IMR-90 (cell line): ENCODE measurements around the gene FAM227B. TPM values are rescaled to one million over a fixed set of nuclear protein-coding genes. Genes with fewer than 3 reads are reported as not detected.

Experiments
- ATAC-seq: fragments of 200-7000 bp; cut with Tn5 transposase; 2 replicates; pipeline ENCODE4 v1.9.1; 2020; ENCODE audit warnings: low read depth, mild to moderate bottlenecking, moderate library complexity
- BruUV-seq: library from RNA; stranded (reverse); fragments of 400-500 nt; replicated peaks from 2 replicates; lab custom pipeline; 2021; lab: Mats Ljungman, UMichigan
- CTCF ChIA-PET: fragments of 300-600 bp; formaldehyde crosslinking; extraction: SDS; loops from one replicate; lab custom pipeline; 2021; ENCODE audit warnings: antibody characterized with exemption; lab: Yijun Ruan, JAX
- POLR2A ChIA-PET: fragments of 300-600 bp; sonication (Branson Sonifier 250); formaldehyde crosslinking; loops from one replicate; lab custom pipeline; 2022; ENCODE audit warnings: antibody characterized with exemption; ENCODE audit not compliant: unreplicated experiment; lab: Charles Lee
- DNase-seq: peaks from one replicate; pipeline ENCODE4 v3.0.0; 2013
- H2AFZ ChIP-seq: replicated peaks from 2 replicates; pipeline ENCODE3; 2013; ENCODE audit warnings: low read length, mild to moderate bottlenecking; ENCODE audit not compliant: poor library complexity
- H2AK5ac ChIP-seq: 2 replicates; pipeline ENCODE4 v1.6.1; 2013; ENCODE audit warnings: low read depth, low read length, inconsistent platforms
- H2AK9ac ChIP-seq: replicated peaks from 2 replicates; pipeline ENCODE3; 2013; ENCODE audit warnings: mild to moderate bottlenecking, low read depth, low read length, moderate library complexity; ENCODE audit not compliant: poor library complexity
- H2BK120ac ChIP-seq: 2 replicates; pipeline ENCODE4 v1.6.1; 2013; ENCODE audit warnings: low read depth, low read length, inconsistent platforms
- H2BK15ac ChIP-seq: 3 replicates; pipeline ENCODE4 v1.6.1; 2013; ENCODE audit warnings: low read depth, low read length, inconsistent platforms
- H2BK20ac ChIP-seq: 2 replicates; pipeline ENCODE4 v1.6.1; 2013; ENCODE audit warnings: low read depth, mild to moderate bottlenecking, inconsistent platforms, low read length, moderate library complexity
- H2BK5ac ChIP-seq: 2 replicates; pipeline ENCODE4 v1.6.1; 2013; ENCODE audit warnings: mild to moderate bottlenecking, low read depth, low read length, inconsistent platforms; ENCODE audit not compliant: poor library complexity, severe bottlenecking
- H3K14ac ChIP-seq: replicated peaks from 2 replicates; pipeline ENCODE4 v1.6.1; 2013; ENCODE audit warnings: low read depth, low read length, inconsistent platforms
- H3K18ac ChIP-seq: 2 replicates; pipeline ENCODE4 v1.6.1; 2013; ENCODE audit warnings: low read depth, low read length, control low read depth
- H3K23ac ChIP-seq: 2 replicates; pipeline ENCODE4 v1.6.1; 2013; ENCODE audit warnings: low read depth, low read length, inconsistent platforms
- H3K27ac ChIP-seq: 2 replicates; pipeline ENCODE4 v1.5.1; 2013; ENCODE audit warnings: mild to moderate bottlenecking, control low read depth, low read length; ENCODE audit not compliant: insufficient read depth
- H3K27me3 ChIP-seq: 2 replicates; pipeline ENCODE4 v1.6.1; 2013; ENCODE audit warnings: low read length; ENCODE audit not compliant: control insufficient read depth, insufficient read depth
- H3K36me3 ChIP-seq: 2 replicates; pipeline ENCODE4 v1.6.1; 2013; ENCODE audit warnings: low read length, mixed read lengths; ENCODE audit not compliant: control insufficient read depth, insufficient read depth
- H3K4ac ChIP-seq: 2 replicates; pipeline ENCODE4 v1.6.1; 2013; ENCODE audit warnings: low read depth, low read length, inconsistent platforms
- H3K4me1 ChIP-seq: 2 replicates; pipeline ENCODE4 v1.6.1; 2013; ENCODE audit warnings: low read length, mixed read lengths; ENCODE audit not compliant: control insufficient read depth, insufficient read depth
- H3K4me2 ChIP-seq: 2 replicates; pipeline ENCODE4 v1.6.1; 2013; ENCODE audit warnings: low read depth, mild to moderate bottlenecking, control low read depth, low read length, moderate library complexity
- H3K4me3 ChIP-seq: 2 replicates; pipeline ENCODE4 v1.5.1; 2013; ENCODE audit warnings: low read depth, mild to moderate bottlenecking, control low read depth, low read length, moderate library complexity; ENCODE audit not compliant: insufficient read depth
- H3K56ac ChIP-seq: 2 replicates; pipeline ENCODE4 v1.6.1; 2013; ENCODE audit warnings: low read length, inconsistent platforms; ENCODE audit not compliant: insufficient read depth; ENCODE audit errors: extremely low read depth
- H3K79me1 ChIP-seq, 2 experiments: 2 replicates each; pipeline ENCODE4 v1.6.1; 2013; ENCODE audit warnings: low read length in 2 of 2, inconsistent platforms in 1 of 2, low read depth in 1 of 2
- H3K9ac ChIP-seq: 2 replicates; pipeline ENCODE4 v1.6.1; 2013; ENCODE audit warnings: low read depth, low read length, control low read depth
- H3K9me1 ChIP-seq: 2 replicates; pipeline ENCODE4 v1.6.1; 2013; ENCODE audit warnings: low read length, inconsistent platforms; ENCODE audit not compliant: insufficient read depth
- H3K9me3 ChIP-seq: 2 replicates; pipeline ENCODE4 v1.6.1; 2013; ENCODE audit warnings: low read length; ENCODE audit not compliant: control insufficient read depth, insufficient read depth
- H4K20me1 ChIP-seq: 2 replicates; pipeline ENCODE4 v1.6.1; 2013; ENCODE audit warnings: low read length, inconsistent platforms; ENCODE audit not compliant: insufficient read depth
- H4K5ac ChIP-seq: 2 replicates; pipeline ENCODE4 v1.6.1; 2013; ENCODE audit warnings: mild to moderate bottlenecking, low read depth, low read length, control low read depth
- H4K8ac ChIP-seq, 2 experiments: 2 replicates each; pipeline ENCODE4 v1.6.1; 2013; ENCODE audit warnings: low read depth in 2 of 2, low read length in 2 of 2, control low read depth in 1 of 2, inconsistent platforms in 1 of 2
- H4K91ac ChIP-seq: 2 replicates; pipeline ENCODE4 v1.6.1; 2013; ENCODE audit warnings: low read depth, low read length, inconsistent platforms; ENCODE audit not compliant: insufficient read depth
- FOS ChIP-seq: fragments of 150-350 bp; IDR thresholded peaks from 2 replicates; pipeline ENCODE4 v1.6.1; 2016; ENCODE audit warnings: low read depth, low read length
- MAZ ChIP-seq: IDR thresholded peaks from 2 replicates; pipeline ENCODE4 v1.6.1; 2012; ENCODE audit warnings: low read depth, mild to moderate bottlenecking, low read length, improper control_type of control experiment, moderate library complexity, borderline replicate concordance
- MXI1 ChIP-seq: IDR thresholded peaks from 2 replicates; pipeline ENCODE4 v1.6.1; 2012; ENCODE audit warnings: low read depth, mild to moderate bottlenecking, low read length, moderate library complexity, borderline replicate concordance
- POLR2A ChIP-seq: IDR thresholded peaks from 2 replicates; pipeline ENCODE4 v1.6.1; 2012; ENCODE audit warnings: mild to moderate bottlenecking, low read depth, low read length
- RFX5 ChIP-seq: IDR thresholded peaks from 2 replicates; pipeline ENCODE4 v1.8.0; 2012; ENCODE audit warnings: low read depth, mild to moderate bottlenecking, low read length, moderate library complexity
- SMC3 ChIP-seq: fragments of 150-350 bp; IDR thresholded peaks from 2 replicates; pipeline ENCODE4 v1.6.1; 2016; ENCODE audit warnings: low read depth, mild to moderate bottlenecking, antibody characterized with exemption, low read length, moderate library complexity
- WGBS, 2 experiments: methylation state at CpG; one replicate each; pipeline versions ENCODE4 v1.1.5 to v1.1.7; 2013; ENCODE audit warnings: missing lambda C conversion rate in 2 of 2; ENCODE audit not compliant: insufficient read length in 1 of 2; ENCODE audit errors: extremely low coverage in 2 of 2; 5-methylcytosine and 5-hydroxymethylcytosine counted together
- dilution Hi-C: fragments of 300-500 bp; cut with HindIII; formaldehyde crosslinking; loops from one replicate; pipeline ENCODE4 v1.14.3; 2018; ENCODE audit warnings: low sequenced_read_pairs; ENCODE audit not compliant: unreplicated experiment
- in situ Hi-C: fragments of 300-500 bp; cut with MboI; formaldehyde crosslinking; loops from 3 replicates; pipeline ENCODE4 v1.14.3; 2019; ENCODE audit warnings: low sequenced_read_pairs, inconsistent platforms, mixed read lengths
- intact Hi-C: fragments of 100-400 bp; cut with micrococcal nuclease; formaldehyde crosslinking; loops from 2 replicates; pipeline ENCODE4 v1.10.0; 2022
- polyA plus RNA-seq, 3 experiments: library from polyadenylated mRNA; depleted of rRNA; stranded (reverse); fragments of >200 nt; gene quantifications; 2 replicates each; pipeline ENCODE4 v1.2.3, GENCODE V29; 2012; ENCODE audit warnings: low replicate concordance in 1 of 3
- total RNA-seq: library from RNA; depleted of rRNA; stranded (reverse); fragments of >200 nt; gene quantifications from 2 replicates; pipeline ENCODE4 v1.2.3, GENCODE V29; 2012

FAM227B gene
- total and polyA plus RNA-seq, 2 of the 4 experiments (the other 2 are of a cell fraction), result 1.8 to 3.0 TPM

DNA sequence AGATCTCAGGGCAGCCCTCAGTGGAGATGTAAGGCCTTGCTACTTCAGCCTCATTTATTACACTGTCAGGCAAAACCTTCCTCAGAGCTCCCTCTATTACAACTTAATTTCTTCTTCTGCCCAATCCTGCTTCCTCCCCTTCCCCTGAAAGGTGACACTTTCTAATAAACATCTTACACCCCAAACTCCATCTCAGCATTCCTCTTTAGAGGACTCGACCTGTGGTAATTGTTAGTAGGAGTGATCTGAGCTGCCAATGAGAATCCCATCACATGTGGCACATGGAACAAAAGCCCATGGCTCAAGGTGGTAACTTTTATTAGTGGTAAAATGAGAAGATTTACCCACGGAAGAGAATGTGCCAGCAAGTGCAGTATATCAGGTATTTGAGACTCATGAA, 30.1 kb upstream of the FAM227B start:
- Histone ChIP-seq H2AFZ (no peak overlapping the region), H4K91ac (no peak overlapping the region), H3K9me3 (peaks cover 17% of the 10 kb centered on the region), H3K56ac (no peak overlapping the region), H3K9me1 (peaks cover 2% of the 10 kb centered on the region; the same call in 1 of the 2 replicates), H2BK120ac (no peak overlapping the region), H4K8ac (no peak overlapping the region), H2BK15ac (no peak overlapping the region), H3K27ac (no peak overlapping the region), H2AK9ac (no peak overlapping the region), H3K36me3 (peaks cover 5% of the 10 kb centered on the region), H3K4ac (no peak overlapping the region), H3K4me2 (no peak overlapping the region), H3K23ac (no peak overlapping the region), H2AK5ac (no peak overlapping the region), H4K5ac (0 out of 2 replicates have a peak overlapping the region, but pooled peaks have one; percentile 45), H3K14ac (no peak overlapping the region), H4K20me1 (no peaks in the 10 kb centered on the region), H3K79me1 (peaks cover 0 to 3% of the 10 kb centered on the region in 2 experiments; a peak in 1 of 4 replicates), H3K9ac (no peak overlapping the region), H2BK20ac (no peak overlapping the region), H2BK5ac (no peak overlapping the region), H3K27me3 (no peaks in the 10 kb centered on the region), H3K4me3 (no peak overlapping the region), H3K18ac (no peak overlapping the region; the same call in 1 of the 2 replicates), H3K4me1 (peaks cover 7% of the 10 kb centered on the region)
- intact Hi-C loops, result no loop called here
- BruUV-seq, result no TSS peak
- ATAC-seq (no peak), DNase-seq (no peak)
- CTCF ChIA-PET, result interaction anchor here (0.6 kb wide), 1 partner anchor 180 kb away, joined by 3 read pairs; no protein-coding TSS in a partner anchor
- POLR2A ChIA-PET, result no interaction called here
- in situ Hi-C loops, result no loop called here
- no CpG with 5 or more reads among the region's 2 CpGs for WGBS, 2 experiments
- TF ChIP-seq MAZ (no peak), FOS (no peak), POLR2A (no peak), RFX5 (no peak), MXI1 (no peak), SMC3 (no peak)
- dilution Hi-C loops, result no loop called here
